GM21381 (cell line): ENCODE results near the gene RAPGEF1.

ENCODE experiments used
- ATAC-seq: cut with Tn5 transposase; IDR thresholded peaks from one replicate; pipeline ENCODE4 v1.9.1; 2021; ENCODE audit warnings: mild to moderate bottlenecking, moderate library complexity; ENCODE audit not compliant: unreplicated experiment

The RAPGEF1 gene

DNA sequence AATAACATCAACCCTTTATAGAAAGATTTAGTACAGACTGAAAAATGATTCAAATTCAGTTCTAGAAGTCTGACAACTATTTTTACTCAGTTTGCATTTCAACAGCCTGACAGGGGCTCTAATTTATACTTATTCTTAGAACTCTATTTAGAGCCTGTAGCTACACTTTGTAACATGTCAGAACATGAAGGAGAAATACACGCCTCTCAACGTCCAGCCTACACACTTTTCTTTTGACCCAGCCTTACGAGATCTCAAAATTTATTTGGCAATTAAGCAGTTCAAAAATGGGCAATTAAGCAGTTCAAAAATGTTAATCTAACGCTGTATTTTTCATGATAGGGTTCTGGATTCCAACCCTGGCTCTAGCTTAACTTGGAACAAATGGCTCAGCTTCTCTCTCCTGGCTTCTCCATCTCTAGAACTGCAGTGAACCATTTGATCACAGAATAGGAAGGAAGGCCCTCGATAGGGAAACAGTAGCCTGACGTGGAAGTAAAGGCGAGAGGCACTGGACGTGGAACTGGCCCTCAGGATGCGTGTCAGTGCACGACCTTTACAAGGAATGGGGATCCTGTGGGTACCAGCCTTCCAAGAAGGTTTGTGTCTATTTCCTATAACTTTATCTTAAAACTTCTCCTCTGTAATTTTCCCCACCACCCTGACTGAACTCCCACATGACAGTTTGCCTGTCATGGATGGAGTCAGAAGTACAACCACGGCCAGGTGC lies 128.1 kb downstream of the RAPGEF1 start:
- no peak for ATAC-seq

DNA sequence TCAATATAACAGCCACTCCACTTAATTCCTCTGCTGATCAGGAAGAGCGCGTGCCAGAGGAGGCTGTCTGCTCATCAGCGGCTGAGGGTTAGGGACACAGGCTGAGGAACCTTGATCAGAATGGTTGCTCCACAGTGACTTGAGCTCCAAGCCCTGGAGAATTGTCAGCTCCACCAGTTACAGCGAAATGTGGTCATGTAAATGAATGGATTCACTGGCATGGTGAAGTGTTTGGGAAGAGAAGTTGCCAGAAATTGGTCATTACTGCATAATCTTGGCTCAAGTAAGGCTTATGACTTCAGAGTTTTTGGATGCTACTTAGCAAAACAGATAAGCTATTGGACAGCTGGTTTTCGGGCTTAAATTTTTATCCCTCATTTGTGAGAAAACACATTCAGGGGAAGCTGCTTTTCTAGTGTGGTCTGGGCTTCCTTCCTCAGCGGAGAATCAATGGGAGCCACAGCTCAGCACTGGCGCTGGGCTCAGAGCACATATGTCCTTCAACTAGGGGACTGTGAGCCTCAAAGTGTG lies 129.6 kb downstream of the RAPGEF1 start:
- ATAC-seq = no peak

DNA sequence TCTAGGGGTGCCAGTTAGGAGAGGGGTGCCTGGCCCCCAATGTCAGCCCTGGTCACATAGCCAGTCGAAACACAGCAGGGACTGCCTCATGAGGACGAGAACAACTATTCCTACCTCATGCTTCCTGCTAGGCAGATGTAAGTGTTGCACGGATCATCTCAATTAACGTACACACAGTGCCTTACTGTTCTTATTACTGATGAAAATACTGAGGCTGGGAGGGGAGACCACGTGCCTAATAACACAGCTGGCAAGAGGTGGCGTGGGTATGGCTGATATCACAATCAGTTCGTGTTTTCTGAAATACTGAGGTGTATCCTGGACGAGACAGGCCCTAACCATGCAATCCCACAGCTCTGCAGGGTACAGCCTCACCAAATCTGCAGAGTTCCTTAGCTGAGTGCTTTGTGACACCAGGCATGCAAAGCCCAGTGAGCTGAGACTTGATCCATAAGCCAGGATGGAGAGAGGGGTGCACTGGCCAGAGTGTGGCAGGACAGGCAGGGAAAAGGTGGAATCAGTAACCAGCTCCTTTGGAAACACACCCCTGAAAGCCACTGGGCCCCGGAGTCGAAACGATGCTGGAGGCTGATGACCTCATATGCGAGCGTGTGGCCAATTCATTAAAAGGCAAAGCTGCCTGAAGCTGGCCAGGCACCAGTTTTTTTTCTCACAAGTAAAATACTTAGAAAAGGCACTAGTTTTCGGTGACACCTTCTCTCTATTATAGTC lies 130.6 kb downstream of the RAPGEF1 start:
- ATAC-seq = no peak

DNA sequence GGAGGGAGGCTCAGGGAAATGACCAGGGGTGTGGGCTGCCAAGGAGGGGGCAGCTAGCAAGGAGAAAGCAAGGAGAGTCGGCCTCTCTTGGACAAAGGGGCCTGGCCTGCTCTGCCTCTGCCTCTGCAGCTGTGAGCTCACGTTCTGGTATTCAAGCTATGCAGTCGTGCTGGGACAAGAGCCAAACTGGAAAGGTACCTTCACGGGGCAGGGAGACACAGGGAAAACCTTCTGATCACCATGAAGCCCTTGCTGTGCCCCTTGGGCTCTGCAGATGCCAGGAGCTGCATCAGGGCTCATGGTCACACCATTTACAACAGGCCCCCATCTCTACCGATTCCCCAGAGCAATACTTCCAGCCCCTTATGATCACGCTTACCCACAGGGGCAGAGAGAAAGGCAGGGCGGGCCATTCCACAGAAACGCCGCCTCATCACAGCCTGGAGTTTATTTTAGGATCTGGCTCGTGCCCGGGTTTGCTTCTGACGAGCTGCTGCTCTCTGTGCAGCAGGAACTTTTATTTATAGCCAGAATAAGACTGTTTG lies 131.3 kb downstream of the RAPGEF1 start:
- ATAC-seq = no peak

DNA sequence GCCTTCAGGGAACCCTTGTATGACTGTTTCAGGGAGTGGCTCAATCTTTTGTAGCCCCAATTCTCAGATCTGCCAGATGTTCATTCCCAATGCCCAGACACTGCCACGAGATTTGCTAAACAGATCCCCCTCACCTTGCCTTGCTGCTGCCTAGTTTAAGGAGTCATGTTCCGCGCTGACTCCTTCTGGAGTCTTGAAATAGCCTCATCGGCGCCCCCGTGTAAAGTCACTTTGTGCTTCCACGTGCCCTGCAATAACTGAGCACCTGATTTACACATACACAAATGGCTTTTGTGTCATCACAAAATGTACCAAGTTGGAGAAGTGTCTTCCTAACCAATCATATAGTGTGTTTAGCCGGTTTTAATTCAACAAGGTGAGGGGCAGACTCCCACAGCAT lies 132.3 kb downstream of the RAPGEF1 start:
- ATAC-seq = no peak

DNA sequence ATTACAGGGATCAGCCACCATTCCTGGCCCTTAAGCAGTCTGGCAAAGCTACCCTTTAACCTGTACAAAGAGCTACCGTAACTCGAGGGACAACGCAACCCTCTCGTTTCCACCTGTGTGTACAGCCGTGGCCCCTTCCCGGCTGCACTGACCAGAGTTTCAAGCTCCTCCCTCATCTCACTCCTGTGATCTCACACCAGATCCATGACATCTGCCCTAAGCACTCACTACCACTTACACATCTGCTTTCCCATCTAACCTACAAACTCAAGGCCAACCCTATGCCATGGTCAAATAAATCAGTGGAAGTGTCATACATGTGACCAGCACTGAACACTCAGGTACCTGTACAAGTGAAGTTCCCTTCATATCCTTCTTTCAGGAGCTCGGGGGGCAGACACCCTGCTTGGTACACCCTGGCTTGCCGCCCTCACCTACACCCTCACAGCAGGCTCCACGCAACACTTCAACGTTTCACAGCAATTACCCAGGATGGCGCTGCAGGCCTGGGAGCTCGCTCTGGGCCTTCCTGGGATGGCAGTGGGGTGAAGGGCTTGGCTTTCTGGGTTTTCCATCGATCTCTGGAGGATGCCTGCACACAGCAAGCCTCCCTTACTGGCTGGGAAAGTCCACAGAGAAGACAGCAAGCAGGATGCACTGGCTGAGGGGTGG lies 132.8 kb downstream of the RAPGEF1 start:
- ATAC-seq = no peak

DNA sequence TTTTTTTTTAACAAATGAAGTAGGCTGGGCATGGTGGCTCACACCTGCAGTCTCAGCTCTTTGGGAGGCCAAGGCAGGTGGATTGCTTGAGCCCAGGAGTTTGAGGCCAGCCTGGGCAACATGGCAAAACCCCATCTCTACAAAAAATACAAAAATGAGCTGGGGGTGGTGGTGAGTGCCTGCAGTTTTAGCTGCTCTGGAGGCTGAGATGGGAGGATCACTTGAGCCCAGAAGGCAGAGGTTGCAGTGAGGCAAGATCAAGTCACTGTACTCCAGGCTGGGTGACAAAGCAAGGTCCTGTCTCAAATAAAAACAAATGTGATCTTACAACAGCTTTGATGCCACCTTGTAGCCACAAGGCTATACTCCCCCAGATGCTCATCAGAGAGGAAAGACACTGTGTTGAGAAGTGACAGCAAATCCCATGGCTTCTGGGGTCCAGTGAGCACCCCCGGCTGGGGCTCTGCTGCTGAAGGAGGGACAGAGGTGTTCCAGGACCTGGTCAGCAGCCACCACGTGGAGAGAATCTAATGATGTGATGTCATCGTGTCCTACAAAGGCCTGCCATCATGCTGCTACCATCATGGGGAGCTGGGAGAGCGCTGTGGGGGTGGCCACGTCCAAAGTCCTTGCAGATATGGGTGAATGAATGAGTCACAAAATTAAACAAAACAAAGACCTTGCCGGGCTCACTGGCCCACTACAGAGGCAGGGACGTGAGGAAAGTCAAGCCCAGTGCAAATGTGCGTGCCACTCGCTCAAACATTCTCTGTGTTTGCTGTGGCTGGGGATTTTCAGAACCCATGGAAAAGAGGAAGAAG lies 133.9 kb downstream of the RAPGEF1 start:
- ATAC-seq = no peak

DNA sequence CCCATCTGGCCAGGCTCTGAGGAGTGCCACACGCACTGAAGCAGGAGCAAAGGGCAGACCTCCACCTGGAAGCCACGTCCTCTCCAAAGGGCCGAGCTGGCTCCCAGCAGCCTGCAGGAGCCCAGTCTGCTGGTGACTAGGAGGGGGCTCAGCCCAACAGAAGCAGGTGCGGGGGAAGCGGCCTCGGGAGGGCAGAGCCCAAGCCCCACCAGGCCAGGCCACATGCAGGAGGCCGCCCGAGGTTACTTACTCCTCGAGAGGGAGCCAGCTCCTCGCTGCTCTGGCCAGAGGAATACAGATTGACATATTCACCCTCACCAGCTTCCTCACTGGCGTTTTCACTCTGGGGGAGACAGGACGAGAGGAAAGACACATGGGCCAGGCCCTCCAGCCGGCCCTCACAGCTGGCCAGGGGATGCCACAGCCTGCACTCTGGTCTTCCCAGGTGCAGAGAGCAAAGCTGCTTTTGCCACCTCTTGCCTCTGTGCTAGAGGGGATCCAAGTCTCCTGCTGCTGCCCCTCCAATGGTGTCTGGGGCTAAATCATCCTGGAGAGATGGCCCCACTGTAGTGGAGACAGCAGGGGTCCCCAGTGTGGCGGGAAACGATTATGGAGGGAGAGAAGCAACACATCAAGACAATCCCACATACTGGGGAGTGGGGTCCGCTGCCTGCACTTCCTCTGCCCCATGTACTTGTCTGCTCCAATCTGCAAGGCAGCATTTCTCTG lies 136.0 kb downstream of the RAPGEF1 start:
- ATAC-seq = no peak

DNA sequence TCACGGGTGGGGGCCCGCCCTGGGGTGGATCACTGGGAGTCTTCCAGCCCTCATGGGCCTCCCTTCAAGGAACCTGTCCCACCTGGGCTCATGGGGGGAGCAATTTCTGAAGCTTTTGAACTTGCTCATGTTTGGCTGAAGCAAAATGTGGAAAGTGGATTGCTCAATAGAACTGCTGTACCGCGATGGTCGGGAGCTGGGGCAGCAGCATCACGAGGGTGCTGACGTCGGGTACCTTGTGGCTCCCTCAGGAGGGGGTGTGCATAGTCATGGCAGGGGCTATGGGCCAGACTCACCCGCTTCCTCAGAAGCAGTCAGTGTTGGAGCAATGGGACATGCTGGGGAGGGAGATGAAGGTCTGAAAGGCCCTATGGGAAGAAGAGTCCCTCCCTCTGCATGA lies 136.7 kb downstream of the RAPGEF1 start:
- no peak for ATAC-seq

DNA sequence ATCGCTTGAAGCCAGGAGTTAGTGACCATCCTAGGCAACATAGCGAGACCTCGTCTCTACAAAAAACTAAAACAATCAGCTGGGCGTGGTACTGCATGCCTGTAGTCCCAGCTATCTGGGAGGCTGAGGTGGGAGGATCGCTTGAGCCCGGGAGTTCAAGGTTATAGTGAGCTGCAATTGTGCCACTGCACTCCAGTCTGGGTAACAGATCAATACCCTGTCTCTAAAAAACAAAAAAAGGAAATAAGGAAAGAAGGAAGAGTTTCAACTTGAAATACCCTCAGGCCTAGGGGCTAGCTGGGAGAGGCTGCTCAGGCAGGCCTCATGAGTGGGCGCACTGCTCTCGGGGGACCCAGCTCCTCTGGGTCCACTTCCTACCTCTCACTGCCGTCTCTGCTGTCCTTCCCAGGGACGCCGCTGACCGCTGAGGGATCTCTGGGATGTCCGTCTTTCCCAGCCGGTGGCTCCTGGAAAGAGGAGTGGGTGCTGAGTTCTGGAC lies 138.1 kb downstream of the RAPGEF1 start:
- ATAC-seq = no peak

DNA sequence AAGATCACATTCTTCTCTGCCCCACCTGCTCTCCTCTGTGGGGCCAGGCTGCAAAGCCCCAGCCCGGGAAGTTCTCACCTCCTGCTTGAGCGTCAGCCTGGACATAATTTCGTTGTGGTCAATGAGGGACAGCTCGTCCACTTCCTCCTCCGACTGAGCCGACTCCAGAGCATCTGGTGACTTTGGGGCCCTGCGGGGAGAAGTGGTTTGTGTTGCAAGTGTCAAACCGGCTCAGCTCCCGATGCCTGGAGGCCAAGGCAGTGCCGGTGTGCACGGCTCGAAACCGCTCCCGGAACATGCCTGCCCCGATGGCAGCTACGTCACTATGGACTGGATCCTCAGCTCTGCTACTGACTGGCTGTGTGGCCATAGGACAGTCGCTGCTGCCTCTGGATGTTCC lies 141.8 kb downstream of the RAPGEF1 start:
- ATAC-seq = no peak

DNA sequence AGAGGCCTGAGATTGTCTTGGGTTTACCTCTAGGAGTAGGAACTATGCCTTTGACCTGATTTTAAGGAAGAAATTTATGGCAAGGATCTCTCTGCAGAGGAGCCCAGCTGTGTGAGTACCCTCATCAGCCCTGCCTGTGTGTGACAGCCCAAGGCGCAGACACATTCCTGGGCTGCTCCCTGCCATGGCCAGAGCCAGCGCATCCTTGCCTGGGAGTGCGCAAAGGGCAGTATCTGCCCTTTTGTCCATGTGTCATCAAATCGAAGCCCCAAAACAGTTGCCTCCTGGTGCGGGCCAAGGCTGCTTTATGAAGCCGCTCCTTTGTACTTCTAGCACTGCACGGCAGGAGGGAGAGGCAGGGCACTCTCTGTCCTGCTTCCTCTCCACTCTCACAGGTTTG lies 142.6 kb downstream of the RAPGEF1 start:
- no peak for ATAC-seq

DNA sequence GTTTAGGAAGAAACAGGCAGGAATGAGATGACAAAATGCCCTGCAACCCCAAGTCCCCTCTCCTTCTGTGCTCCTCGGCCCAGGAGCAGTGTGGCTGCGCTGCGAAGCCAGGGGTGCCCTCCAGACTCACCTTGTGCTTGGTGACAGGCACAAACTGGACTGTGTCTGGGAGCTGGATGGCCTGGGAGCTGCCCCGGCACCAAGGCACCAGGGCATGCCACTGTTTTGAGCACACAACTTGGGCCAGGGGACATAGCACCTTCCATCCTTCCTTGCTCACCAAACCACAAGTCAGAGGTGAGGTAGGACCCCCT lies 143.5 kb downstream of the RAPGEF1 start:
- no peak for ATAC-seq

DNA sequence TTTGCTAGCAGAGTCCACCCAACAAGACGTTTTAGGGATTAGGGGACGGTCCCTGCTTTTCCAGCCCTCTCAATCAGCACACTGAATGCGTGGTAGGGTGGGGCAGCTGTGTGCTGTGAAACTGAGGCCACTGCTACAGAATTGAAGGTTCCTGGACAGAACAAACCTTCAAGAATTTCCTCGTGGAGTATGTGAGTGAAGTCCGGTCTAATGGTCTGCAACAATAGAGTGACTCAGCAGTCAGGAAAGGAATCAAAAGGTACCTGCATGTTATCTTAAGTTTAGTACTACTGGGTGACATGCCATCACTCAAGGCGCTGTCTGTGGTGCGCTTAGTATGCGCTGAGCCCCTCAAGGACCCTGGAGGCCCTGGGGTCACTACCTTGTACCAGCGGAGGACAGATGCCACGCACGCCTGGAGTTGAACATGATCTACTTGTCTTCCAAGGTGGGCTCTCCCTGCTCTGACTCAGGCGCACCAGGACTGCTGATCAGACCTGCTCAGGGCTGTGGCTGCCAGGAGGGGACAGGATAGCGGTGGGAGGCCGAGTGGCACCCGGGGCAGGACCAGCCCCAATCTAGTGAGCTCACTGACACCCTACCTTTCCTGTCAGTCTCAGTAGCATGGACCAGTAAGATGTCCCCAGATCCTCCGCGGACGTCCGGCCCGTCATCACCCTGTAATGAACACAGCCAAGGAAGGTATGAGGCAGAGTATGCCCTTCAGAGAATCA lies 144.0 kb downstream of the RAPGEF1 start:
- ATAC-seq = no peak

DNA sequence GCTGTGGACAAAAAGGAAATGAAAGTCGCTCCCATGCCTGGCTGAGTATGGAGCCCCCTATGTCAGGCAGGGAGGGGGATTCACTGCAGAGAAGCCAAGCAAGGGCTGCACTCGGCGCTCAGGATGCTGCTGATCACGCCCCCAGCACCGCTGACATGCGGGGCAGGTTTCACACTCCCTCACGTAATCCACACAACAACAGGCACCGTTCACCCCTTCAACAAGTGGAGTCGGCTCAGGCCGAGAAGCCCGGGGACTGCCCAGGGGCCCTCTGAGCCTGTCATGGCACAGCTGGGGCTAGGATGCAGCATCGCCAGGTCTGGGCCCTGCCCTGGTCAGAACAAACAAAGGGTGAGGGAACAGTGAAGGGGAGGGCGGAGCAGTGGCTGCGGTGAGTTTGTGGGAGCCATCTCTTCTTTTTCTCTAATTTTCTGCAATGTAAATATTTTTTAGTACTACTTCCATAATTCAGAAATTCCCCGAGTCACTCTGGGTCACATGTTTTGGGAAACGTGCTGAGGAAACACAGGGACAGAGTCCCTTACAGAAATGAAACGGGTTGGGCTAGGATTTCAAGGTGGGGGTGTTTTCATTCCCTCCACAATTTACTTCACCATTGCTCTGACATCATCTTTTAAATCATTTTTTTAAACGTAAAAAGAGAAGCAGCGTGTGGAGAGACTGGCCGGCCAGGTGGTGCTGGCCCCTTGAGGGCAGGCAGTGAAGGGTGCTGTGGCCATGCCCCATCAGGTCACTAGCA lies 144.8 kb downstream of the RAPGEF1 start:
- no peak for ATAC-seq

DNA sequence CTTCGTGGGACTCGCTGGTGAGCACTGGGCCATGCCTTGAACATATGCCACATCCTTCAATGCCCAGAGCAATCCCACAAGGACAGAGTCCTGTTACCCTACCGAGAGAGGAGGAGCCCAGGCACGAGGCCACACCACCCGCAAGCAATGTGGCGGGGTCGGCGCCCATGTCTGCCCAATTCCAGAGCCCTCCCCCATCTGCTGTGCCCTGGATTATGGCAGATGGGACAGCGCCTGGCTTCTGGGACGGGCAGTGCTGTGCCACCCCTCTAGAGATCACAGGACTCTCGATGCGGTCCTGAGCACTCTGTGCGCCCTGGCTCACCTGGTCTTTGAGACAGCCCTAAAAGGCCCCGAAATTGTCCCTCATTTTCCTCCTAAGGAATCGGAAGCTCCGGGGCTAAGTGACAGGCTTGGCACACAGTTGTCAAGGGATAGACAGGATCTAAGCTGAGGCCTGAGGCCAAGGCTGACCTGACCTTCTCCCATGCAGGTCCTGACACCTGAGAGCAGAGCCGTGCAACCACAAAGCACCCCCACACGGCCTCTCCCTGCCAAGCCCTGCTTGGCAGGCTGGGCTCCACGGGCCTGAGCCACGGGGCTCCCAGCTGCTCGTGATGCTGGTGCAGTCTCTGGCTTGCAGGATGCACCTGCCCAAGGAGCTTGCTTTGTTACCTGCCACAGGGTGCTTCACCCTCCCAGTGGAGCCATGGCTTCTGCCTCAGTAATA lies 145.8 kb downstream of the RAPGEF1 start:
- no peak for ATAC-seq

DNA sequence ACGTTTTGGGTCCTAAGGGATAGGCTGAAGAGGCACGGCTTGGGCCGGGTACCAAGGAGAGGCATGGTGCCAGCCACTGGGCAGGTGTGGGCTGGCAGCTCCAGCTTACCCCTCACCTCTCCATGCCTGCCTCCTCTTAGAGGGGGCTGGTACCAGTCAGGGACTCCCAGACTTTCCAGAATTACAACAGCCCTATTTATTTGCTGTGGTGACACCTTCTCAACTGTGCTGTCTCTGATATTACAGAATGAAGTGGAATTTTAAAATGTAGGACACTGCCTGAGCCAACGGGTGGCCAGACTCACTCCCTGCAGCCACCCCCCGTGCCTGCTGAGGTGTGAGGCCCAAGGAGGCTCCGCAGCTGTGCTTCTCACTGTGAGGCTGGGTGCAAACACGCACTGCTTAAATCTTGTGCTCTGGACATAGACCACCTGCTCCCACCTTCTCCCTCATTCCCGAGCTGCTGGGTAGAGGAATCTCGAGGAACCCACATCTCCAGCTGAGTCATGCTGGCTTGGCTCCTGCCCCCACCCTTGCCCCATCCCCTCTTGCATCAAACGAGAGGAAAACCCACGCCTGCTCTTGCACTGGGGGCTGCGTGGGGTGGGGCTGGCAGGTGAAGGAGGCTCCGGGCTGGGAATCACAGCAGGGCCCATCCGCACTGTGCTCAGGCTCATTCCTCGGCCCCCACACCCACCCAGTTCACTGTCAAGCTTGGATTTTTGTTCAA lies 146.6 kb downstream of the RAPGEF1 start:
- ATAC-seq = no peak
